Measurements from ENCODE around the gene SDCCAG8.

DNA sequence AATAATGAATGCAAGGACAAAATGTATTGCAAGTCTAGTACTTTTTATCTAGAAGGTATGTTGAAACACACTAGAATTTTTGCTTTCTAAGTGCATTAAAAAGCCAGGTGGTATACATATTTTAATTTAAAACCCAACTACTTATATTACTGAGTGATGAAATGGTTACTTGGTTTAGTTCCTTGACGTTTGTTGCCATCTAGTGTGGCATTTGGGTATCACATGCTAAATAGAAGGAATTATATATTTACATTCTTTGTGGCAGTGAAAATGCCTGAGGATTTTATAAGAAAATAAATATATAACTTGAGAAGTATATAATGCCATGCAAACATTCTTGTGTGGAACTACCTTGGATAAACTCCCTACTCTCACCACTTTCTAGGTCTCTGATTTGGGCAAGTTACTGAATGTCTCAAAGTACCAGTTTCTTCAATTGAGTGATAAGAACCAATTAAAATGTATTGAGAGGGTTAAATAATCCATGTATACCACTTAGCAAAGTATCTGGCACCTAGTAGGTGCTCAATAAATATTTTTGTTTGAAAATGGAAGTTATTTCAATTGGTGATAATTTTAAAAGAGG lies 69.6 kb downstream of the SDCCAG8 start:
- TF ChIP-seq POLR2A (IDR thresholded peaks at IDR 0.05; ENCODE audit: low read length) (no peak), GATA1 (IDR thresholded peaks at IDR 0.05; ENCODE audit: low read depth, low read length) (no peak)

All from erythroblast (primary cell).